HepG2 (cell line): Measurements from ENCODE around the gene POPDC2. TPM values are rescaled to one million over a fixed set of nuclear protein-coding genes. Genes with fewer than 3 reads are reported as not detected.

Experiments used
- ATAC-seq: fragments of 200-7000 bp; cut with Tn5 transposase; 3 replicates; pipeline ENCODE4 v1.9.1; 2020; ENCODE audit warnings: mild to moderate bottlenecking, moderate library complexity
- BruUV-seq: library from RNA; stranded (reverse); fragments of 400-500 nt; replicated peaks from 2 replicates; lab custom pipeline; 2021; lab: Mats Ljungman, UMichigan
- CTCF ChIA-PET: fragments of 300-600 bp; formaldehyde crosslinking; extraction: SDS; loops from one replicate; lab custom pipeline; 2021; ENCODE audit warnings: low total read pairs, inconsistent platforms, low intra/inter-chr PET ratio; lab: Yijun Ruan, JAX
- POLR2A ChIA-PET: fragments of 350-600 bp; sonication (Branson Sonifier 250); formaldehyde crosslinking; loops from one replicate; lab custom pipeline; 2020; ENCODE audit warnings: antibody characterized with exemption, inconsistent platforms; lab: Yijun Ruan, JAX
- DNase-seq: peaks from one replicate; pipeline ENCODE4 v3.0.0-alpha.2; 2015; ENCODE audit warnings: low spot score
- FAIRE-seq: peaks from 3 replicates; lab custom pipeline; 2011; peaks lifted over from hg19 to GRCh38; lab: Jason Lieb, UNC
- H2AFZ ChIP-seq: one replicate; pipeline ENCODE4 v1.6.1; 2011; ENCODE audit warnings: low read length, inconsistent platforms
- H3K27ac ChIP-seq: fragments of 300-600 bp; 3 replicates; pipeline ENCODE4 v1.8.0; 2011; ENCODE audit warnings: mixed run types, mild to moderate bottlenecking, mixed read lengths, low read length, inconsistent platforms; ENCODE audit not compliant: insufficient read depth; ENCODE audit errors: extremely low read length
- H3K27me3 ChIP-seq, 2 experiments: fragments of 200-600 bp in 1 of 2; 2 replicates in 1 of 2; 3 replicates in 1 of 2; pipeline versions ENCODE4 v1.6.0 to v1.8.0; 2011; ENCODE audit warnings: low read length in 2 of 2, mild to moderate bottlenecking in 2 of 2, moderate library complexity in 2 of 2, inconsistent platforms in 1 of 2; ENCODE audit not compliant: insufficient read depth in 2 of 2, control insufficient read depth in 1 of 2
- H3K36me3 ChIP-seq, 2 experiments: fragments of 200-600 bp in 1 of 2; replicated peaks in 1 of 2; 2 replicates in 1 of 2; 3 replicates in 1 of 2; pipeline versions ENCODE4 v1.5.1 to v1.8.0; 2011; ENCODE audit warnings: low read length in 2 of 2, inconsistent platforms in 1 of 2; ENCODE audit not compliant: insufficient read depth in 2 of 2, control insufficient read depth in 1 of 2
- H3K4me1 ChIP-seq: 2 replicates; pipeline ENCODE4 v1.5.1; 2012; ENCODE audit warnings: low read length, inconsistent platforms; ENCODE audit not compliant: insufficient read depth
- H3K4me2 ChIP-seq: 2 replicates; pipeline ENCODE4 v1.6.0; 2011; ENCODE audit warnings: low read depth, low read length, inconsistent platforms
- H3K4me3 ChIP-seq, 3 experiments: fragments of 200-600 bp in 1 of 3; sonication (generic), shearing (Covaris generic) in 1 of 3; replicated peaks in 1 of 3; 2 replicates each; pipeline ENCODE4 v1.5.1; 2011 to 2016; ENCODE audit warnings: low read length in 3 of 3, inconsistent platforms in 2 of 3, low read depth in 2 of 3, mild to moderate bottlenecking in 2 of 3, control low read depth in 1 of 3, mixed read lengths in 1 of 3; ENCODE audit not compliant: insufficient read depth in 1 of 3
- H3K79me2 ChIP-seq: one replicate; pipeline ENCODE4 v1.6.1; 2011; ENCODE audit warnings: low read length, inconsistent platforms; ENCODE audit not compliant: insufficient read depth
- H3K9ac ChIP-seq: 2 replicates; pipeline ENCODE4 v1.6.0; 2011; ENCODE audit warnings: mild to moderate bottlenecking, low read depth, low read length, inconsistent platforms; ENCODE audit not compliant: insufficient read depth
- H3K9me3 ChIP-seq: 2 replicates; pipeline ENCODE4 v1.5.1; 2012; ENCODE audit warnings: mild to moderate bottlenecking, low read length
- H4K20me1 ChIP-seq: 2 replicates; pipeline ENCODE4 v1.6.0; 2011; ENCODE audit warnings: inconsistent platforms, mild to moderate bottlenecking, low read length, moderate library complexity; ENCODE audit not compliant: insufficient read depth
- ELF4 ChIP-seq: sonication (generic); formaldehyde crosslinking; IDR thresholded peaks from 2 replicates; pipeline ENCODE4 v1.5.0; 2020; ENCODE audit warnings: missing genetic modification reagents, mild to moderate bottlenecking, moderate library complexity, borderline replicate concordance
- HOXA3 ChIP-seq: sonication (generic); formaldehyde crosslinking; IDR thresholded peaks from 2 replicates; pipeline ENCODE4 v1.5.0; 2020; ENCODE audit warnings: missing genetic modification reagents
- JUN ChIP-seq: sonication (generic); formaldehyde crosslinking; IDR thresholded peaks from 2 replicates; pipeline ENCODE4 v1.4.0; 2020; ENCODE audit warnings: mild to moderate bottlenecking, missing genetic modification reagents
- NR3C1 ChIP-seq: sonication (generic); formaldehyde crosslinking; IDR thresholded peaks from 2 replicates; pipeline ENCODE4 v1.4.0; 2020; ENCODE audit warnings: missing genetic modification reagents
- RBAK ChIP-seq: sonication (generic); formaldehyde crosslinking; IDR thresholded peaks from 2 replicates; pipeline ENCODE4 v1.5.1; 2020; ENCODE audit warnings: mild to moderate bottlenecking, missing genetic modification reagents
- RBM39 ChIP-seq: fragments of 200-400 bp; formaldehyde crosslinking; IDR thresholded peaks from one replicate; pipeline ENCODE4 v1.6.1; 2018; ENCODE audit warnings: antibody characterized with exemption, mild to moderate bottlenecking, low read depth, low read length; ENCODE audit not compliant: poor library complexity, severe bottlenecking
- SCMH1 ChIP-seq: sonication (generic); formaldehyde crosslinking; IDR thresholded peaks from 2 replicates; pipeline ENCODE4 v1.9.0; 2021; ENCODE audit warnings: missing genetic modification reagents, mild to moderate bottlenecking, borderline replicate concordance
- STAT5B ChIP-seq: sonication (generic); formaldehyde crosslinking; IDR thresholded peaks from 2 replicates; pipeline ENCODE4 v1.4.0; 2020; ENCODE audit warnings: missing genetic modification reagents
- ZBTB42 ChIP-seq: sonication (generic); formaldehyde crosslinking; IDR thresholded peaks from 2 replicates; pipeline ENCODE4 v1.5.0; 2020; ENCODE audit warnings: mild to moderate bottlenecking, missing genetic modification reagents
- ZNF17 ChIP-seq: sonication (generic); formaldehyde crosslinking; IDR thresholded peaks from 2 replicates; pipeline ENCODE4 v1.5.0; 2020; ENCODE audit warnings: mild to moderate bottlenecking, missing genetic modification reagents
- ZNF605 ChIP-seq: sonication (generic); formaldehyde crosslinking; IDR thresholded peaks from 2 replicates; pipeline ENCODE4 v1.8.0; 2022; ENCODE audit warnings: mild to moderate bottlenecking, missing genetic modification reagents
- ZSCAN30 ChIP-seq: sonication (generic); formaldehyde crosslinking; IDR thresholded peaks from 2 replicates; pipeline ENCODE4 v1.5.0; 2020; ENCODE audit warnings: mild to moderate bottlenecking, missing genetic modification reagents
- WGBS: methylation state at CpG from one replicate; pipeline ENCODE4 v1.1.6; 2017; ENCODE audit warnings: low lambda C conversion rate; 5-methylcytosine and 5-hydroxymethylcytosine counted together
- in situ Hi-C: cut with HindIII; loops from 2 replicates; pipeline ENCODE4 v1.10.0; 2017; ENCODE audit warnings: low pct_unique_long_range_greater_than_20kb; ENCODE audit not compliant: extremely low pct_ligation_motif_present
- intact Hi-C: fragments of 100-400 bp; cut with micrococcal nuclease; formaldehyde crosslinking; loops from one replicate; pipeline ENCODE4 v1.10.0; 2022; ENCODE audit not compliant: unreplicated experiment
- polyA plus RNA-seq, 8 experiments: library from polyadenylated mRNA; depleted of rRNA in 3 of 8; stranded (reverse) in 7 of 8; unstranded in 1 of 8; fragments of >200 nt; fragmentation: Illumina TruSeq in 4 of 8; extraction: Trizol in 4 of 8; gene quantifications; 2 replicates each; pipeline versions ENCODE4 v1.2.1 to v1.2.3, GENCODE V29; 2011 to 2016; ENCODE audit warnings: low read depth in 4 of 8, missing spikeins in 1 of 8, mixed read lengths in 1 of 8; ENCODE audit not compliant: insufficient read depth in 1 of 8
- total RNA-seq, 5 experiments: library from RNA; depleted of rRNA; stranded (reverse); fragments of >200 nt; fragmentation: Illumina TruSeq; extraction: Trizol; gene quantifications; 2 replicates each; pipeline ENCODE4 v1.2.3, GENCODE V29; 2016; ENCODE audit warnings: low read depth in 1 of 5
- TF ChIP-seq, protein P1 (sequence below): IDR thresholded peaks from 2 replicates; pipeline ENCODE4 v1.6.1; 2016; ENCODE audit warnings: mild to moderate bottlenecking, missing biosample characterization, missing genetic modification reagents
- TF ChIP-seq, protein P2 (sequence below): sonication (generic); formaldehyde crosslinking; IDR thresholded peaks from 2 replicates; pipeline ENCODE4 v1.4.0; 2020; ENCODE audit warnings: low read depth, mild to moderate bottlenecking, missing genetic modification reagents
- TF ChIP-seq, protein P3 (sequence below): sonication (generic); formaldehyde crosslinking; conservative IDR thresholded peaks from 2 replicates; pipeline ENCODE4 v1.8.0; 2022; ENCODE audit warnings: low read depth, missing genetic modification reagents
- TF ChIP-seq, protein P4 (sequence below): sonication (generic); formaldehyde crosslinking; IDR thresholded peaks from 2 replicates; pipeline ENCODE4 v1.5.0; 2020; ENCODE audit warnings: missing genetic modification reagents
- TF ChIP-seq, protein P5 (sequence below): sonication (generic); formaldehyde crosslinking; IDR thresholded peaks from 2 replicates; pipeline ENCODE4 v1.4.0; 2020; ENCODE audit warnings: mild to moderate bottlenecking, missing genetic modification reagents
- TF ChIP-seq, protein P6 (sequence below): sonication (generic); formaldehyde crosslinking; IDR thresholded peaks from 2 replicates; pipeline ENCODE4 v1.4.0; 2020; ENCODE audit warnings: missing genetic modification reagents

POPDC2 gene
- total and polyA plus RNA-seq, 2 of the 13 experiments (the other 11 are each of a cell fraction or from before 2014, with no cell fraction given), result 0.18 to 0.58 TPM

DNA sequence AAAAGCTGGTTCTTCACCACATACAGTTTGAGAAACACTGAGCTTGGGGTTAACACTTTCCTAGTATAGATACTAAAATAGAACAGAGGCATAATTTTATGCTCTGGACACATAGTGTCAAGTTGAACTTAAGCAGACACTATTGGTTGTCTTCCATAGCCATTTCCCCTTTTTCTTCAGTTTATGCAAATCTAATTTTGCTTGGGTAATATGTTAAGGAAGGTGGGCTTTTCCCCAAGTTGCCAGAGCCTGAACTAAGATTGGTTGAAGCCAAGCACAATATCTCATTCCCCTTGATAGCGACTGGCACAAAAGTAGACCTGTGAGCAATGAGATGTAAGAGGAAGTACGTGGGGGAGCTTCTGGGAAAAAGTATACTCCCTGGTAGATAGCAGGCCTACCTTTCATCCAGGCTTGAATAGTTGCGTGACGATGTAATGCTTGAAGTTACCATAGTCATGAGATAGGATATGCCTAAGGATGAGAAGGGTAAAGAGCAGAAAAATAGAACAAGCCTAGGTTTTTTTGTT lies 4.5 kb upstream of the POPDC2 start:
- FAIRE-seq (no peak), ATAC-seq (no peak), DNase-seq (peak; percentile 39)
- no peak overlapping the region for H3K9ac ChIP-seq
- H3K27ac ChIP-seq, result no peak overlapping the region
- no peaks in the 10 kb centered on the region for H3K4me1 ChIP-seq
- H3K79me2 ChIP-seq, result no peaks in the 10 kb centered on the region
- in situ Hi-C loops, result no loop called here
- no peaks in the 10 kb centered on the region for H3K36me3 ChIP-seq
- H3K9me3 ChIP-seq, result no peaks in the 10 kb centered on the region
- H4K20me1 ChIP-seq, result no peaks in the 10 kb centered on the region
- 92% methylated on average over 4 of the region's 4 CpGs for WGBS
- no peak overlapping the region for H3K4me3 ChIP-seq
- ChIA-PET CTCF (no interaction called here), POLR2A (no interaction called here)
- BruUV-seq, result no TSS peak
- no peak overlapping the region for H3K4me2 ChIP-seq
- H3K27me3 ChIP-seq, result no peaks in the 10 kb centered on the region
- intact Hi-C loops, result no loop called here
- TF ChIP-seq, protein P1, sequence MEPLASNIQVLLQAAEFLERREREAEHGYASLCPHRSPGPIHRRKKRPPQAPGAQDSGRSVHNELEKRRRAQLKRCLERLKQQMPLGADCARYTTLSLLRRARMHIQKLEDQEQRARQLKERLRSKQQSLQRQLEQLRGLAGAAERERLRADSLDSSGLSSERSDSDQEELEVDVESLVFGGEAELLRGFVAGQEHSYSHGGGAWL (CRISPR knock-in tag), result no peak
- TF ChIP-seq ZSCAN30 (no peak), NR3C1 (no peak), STAT5B (CRISPR knock-in tag) (no peak), ZBTB42 (CRISPR knock-in tag) (no peak), RBAK (no peak), JUN (CRISPR knock-in tag) (no peak), ZNF17 (CRISPR knock-in tag) (no peak), HOXA3 (CRISPR knock-in tag) (no peak), ELF4 (no peak), ZNF605 (CRISPR knock-in tag) (no peak), SCMH1 (CRISPR knock-in tag) (no peak), RBM39 (no peak)
- TF ChIP-seq, protein P2, sequence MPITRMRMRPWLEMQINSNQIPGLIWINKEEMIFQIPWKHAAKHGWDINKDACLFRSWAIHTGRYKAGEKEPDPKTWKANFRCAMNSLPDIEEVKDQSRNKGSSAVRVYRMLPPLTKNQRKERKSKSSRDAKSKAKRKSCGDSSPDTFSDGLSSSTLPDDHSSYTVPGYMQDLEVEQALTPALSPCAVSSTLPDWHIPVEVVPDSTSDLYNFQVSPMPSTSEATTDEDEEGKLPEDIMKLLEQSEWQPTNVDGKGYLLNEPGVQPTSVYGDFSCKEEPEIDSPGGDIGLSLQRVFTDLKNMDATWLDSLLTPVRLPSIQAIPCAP, result no peak
- TF ChIP-seq, protein P3, sequence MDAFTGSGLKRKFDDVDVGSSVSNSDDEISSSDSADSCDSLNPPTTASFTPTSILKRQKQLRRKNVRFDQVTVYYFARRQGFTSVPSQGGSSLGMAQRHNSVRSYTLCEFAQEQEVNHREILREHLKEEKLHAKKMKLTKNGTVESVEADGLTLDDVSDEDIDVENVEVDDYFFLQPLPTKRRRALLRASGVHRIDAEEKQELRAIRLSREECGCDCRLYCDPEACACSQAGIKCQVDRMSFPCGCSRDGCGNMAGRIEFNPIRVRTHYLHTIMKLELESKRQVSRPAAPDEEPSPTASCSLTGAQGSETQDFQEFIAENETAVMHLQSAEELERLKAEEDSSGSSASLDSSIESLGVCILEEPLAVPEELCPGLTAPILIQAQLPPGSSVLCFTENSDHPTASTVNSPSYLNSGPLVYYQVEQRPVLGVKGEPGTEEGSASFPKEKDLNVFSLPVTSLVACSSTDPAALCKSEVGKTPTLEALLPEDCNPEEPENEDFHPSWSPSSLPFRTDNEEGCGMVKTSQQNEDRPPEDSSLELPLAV (CRISPR knock-in tag), result no peak
- TF ChIP-seq, protein P4, sequence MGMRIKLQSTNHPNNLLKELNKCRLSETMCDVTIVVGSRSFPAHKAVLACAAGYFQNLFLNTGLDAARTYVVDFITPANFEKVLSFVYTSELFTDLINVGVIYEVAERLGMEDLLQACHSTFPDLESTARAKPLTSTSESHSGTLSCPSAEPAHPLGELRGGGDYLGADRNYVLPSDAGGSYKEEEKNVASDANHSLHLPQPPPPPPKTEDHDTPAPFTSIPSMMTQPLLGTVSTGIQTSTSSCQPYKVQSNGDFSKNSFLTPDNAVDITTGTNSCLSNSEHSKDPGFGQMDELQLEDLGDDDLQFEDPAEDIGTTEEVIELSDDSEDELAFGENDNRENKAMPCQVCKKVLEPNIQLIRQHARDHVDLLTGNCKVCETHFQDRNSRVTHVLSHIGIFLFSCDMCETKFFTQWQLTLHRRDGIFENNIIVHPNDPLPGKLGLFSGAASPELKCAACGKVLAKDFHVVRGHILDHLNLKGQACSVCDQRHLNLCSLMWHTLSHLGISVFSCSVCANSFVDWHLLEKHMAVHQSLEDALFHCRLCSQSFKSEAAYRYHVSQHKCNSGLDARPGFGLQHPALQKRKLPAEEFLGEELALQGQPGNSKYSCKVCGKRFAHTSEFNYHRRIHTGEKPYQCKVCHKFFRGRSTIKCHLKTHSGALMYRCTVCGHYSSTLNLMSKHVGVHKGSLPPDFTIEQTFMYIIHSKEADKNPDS (CRISPR knock-in tag), result no peak
- TF ChIP-seq, protein P5, sequence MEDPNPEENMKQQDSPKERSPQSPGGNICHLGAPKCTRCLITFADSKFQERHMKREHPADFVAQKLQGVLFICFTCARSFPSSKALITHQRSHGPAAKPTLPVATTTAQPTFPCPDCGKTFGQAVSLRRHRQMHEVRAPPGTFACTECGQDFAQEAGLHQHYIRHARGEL, result no peak
- TF ChIP-seq, protein P6, sequence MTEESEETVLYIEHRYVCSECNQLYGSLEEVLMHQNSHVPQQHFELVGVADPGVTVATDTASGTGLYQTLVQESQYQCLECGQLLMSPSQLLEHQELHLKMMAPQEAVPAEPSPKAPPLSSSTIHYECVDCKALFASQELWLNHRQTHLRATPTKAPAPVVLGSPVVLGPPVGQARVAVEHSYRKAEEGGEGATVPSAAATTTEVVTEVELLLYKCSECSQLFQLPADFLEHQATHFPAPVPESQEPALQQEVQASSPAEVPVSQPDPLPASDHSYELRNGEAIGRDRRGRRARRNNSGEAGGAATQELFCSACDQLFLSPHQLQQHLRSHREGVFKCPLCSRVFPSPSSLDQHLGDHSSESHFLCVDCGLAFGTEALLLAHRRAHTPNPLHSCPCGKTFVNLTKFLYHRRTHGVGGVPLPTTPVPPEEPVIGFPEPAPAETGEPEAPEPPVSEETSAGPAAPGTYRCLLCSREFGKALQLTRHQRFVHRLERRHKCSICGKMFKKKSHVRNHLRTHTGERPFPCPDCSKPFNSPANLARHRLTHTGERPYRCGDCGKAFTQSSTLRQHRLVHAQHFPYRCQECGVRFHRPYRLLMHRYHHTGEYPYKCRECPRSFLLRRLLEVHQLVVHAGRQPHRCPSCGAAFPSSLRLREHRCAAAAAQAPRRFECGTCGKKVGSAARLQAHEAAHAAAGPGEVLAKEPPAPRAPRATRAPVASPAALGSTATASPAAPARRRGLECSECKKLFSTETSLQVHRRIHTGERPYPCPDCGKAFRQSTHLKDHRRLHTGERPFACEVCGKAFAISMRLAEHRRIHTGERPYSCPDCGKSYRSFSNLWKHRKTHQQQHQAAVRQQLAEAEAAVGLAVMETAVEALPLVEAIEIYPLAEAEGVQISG (CRISPR knock-in tag), result no peak
- H2AFZ ChIP-seq, result no peak overlapping the region
